HCT116 (cell line): ENCODE results near the gene ASS1. TPM values are rescaled to one million over a fixed set of nuclear protein-coding genes. Genes with fewer than 3 reads are reported as not detected.

Experiments
- ATAC-seq: fragments of 200-7000 bp; cut with Tn5 transposase; 2 replicates; pipeline ENCODE4 v1.9.1; 2020; ENCODE audit warnings: mild to moderate bottlenecking, moderate library complexity
- BruUV-seq: library from RNA; stranded (reverse); fragments of 400-500 nt; replicated peaks from 2 replicates; lab custom pipeline; 2021; lab: Mats Ljungman, UMichigan
- CTCF ChIA-PET: fragments of 300-600 bp; sonication (Branson Sonifier 250); formaldehyde crosslinking; loops from one replicate; lab custom pipeline; 2021; ENCODE audit warnings: antibody characterized with exemption; lab: Charles Lee
- POLR2A ChIA-PET: fragments of 300-600, 350-600 bp; sonication (Branson Sonifier 250); formaldehyde crosslinking; loops from one replicate; lab custom pipeline; 2021; ENCODE audit warnings: antibody characterized with exemption; lab: Charles Lee
- RAD21 ChIA-PET, 2 experiments: fragments of 300-600 bp; sonication (Branson Sonifier 250); formaldehyde crosslinking; loops; one replicate each; lab custom pipeline; 2023; ENCODE audit warnings: low total read pairs in 2 of 2; ENCODE audit not compliant: uncharacterized antibody in 2 of 2, unreplicated experiment in 2 of 2, low non-redundant PET in 1 of 2; lab: Charles Lee
- DNase-seq: peaks from one replicate; pipeline ENCODE4 v3.0.0-alpha.2; 2010; ENCODE audit warnings: low read depth, low spot score
- H2AFZ ChIP-seq: fragments of 200-600 bp; shearing (Covaris generic), sonication (generic); 2 replicates; pipeline ENCODE4 v1.6.1; 2017; ENCODE audit warnings: low read depth, mixed run types, mixed read lengths, antibody characterized with exemption, low read length; ENCODE audit not compliant: poor library complexity, severe bottlenecking
- H3K27ac ChIP-seq: 2 replicates; pipeline ENCODE4 v1.5.1; 2012; ENCODE audit warnings: low read depth, low read length
- H3K27me3 ChIP-seq: fragments of 200-600 bp; sonication (generic); 2 replicates; pipeline ENCODE4 v1.6.1; 2016; ENCODE audit warnings: mixed run types, low read length, mixed read lengths; ENCODE audit not compliant: insufficient read depth
- H3K36me3 ChIP-seq, 2 experiments: fragments of 200-500 bp in 1 of 2; fragments of 200-600 bp in 1 of 2; sonication (Bioruptor generic) in 1 of 2; sonication (generic) in 1 of 2; 2 replicates each; pipeline versions ENCODE4 v1.5.1 to v1.6.1; 2014 to 2016; ENCODE audit warnings: low read length in 2 of 2, inconsistent platforms in 1 of 2, mixed read lengths in 1 of 2, mixed run types in 1 of 2; ENCODE audit not compliant: insufficient read depth in 2 of 2, control insufficient read depth in 1 of 2
- H3K4me1 ChIP-seq, 2 experiments: fragments of 200-600 bp in 1 of 2; sonication (generic) in 1 of 2; 2 replicates each; pipeline versions ENCODE4 v1.5.1 to v1.6.1; 2012 to 2017; ENCODE audit warnings: low read length in 2 of 2, inconsistent platforms in 1 of 2, mild to moderate bottlenecking in 1 of 2, mixed read lengths in 1 of 2, mixed run types in 1 of 2, moderate library complexity in 1 of 2; ENCODE audit not compliant: insufficient read depth in 2 of 2, control insufficient read depth in 1 of 2
- H3K4me2 ChIP-seq: fragments of 200-600 bp; sonication (generic); 2 replicates; pipeline ENCODE4 v1.6.1; 2017; ENCODE audit warnings: mixed run types, low read length, mixed read lengths
- H3K4me3 ChIP-seq, 2 experiments: fragments of 200-600 bp in 1 of 2; sonication (generic) in 1 of 2; replicated peaks in 1 of 2; 2 replicates each; pipeline ENCODE4 v1.5.1; 2011 to 2016; ENCODE audit warnings: low read length in 2 of 2, control low read depth in 1 of 2, low read depth in 1 of 2, mild to moderate bottlenecking in 1 of 2, mixed read lengths in 1 of 2, mixed run types in 1 of 2
- H3K79me2 ChIP-seq: fragments of 200-600 bp; sonication (generic); 2 replicates; pipeline ENCODE4 v1.6.1; 2017; ENCODE audit warnings: mild to moderate bottlenecking, mixed run types, low read length, moderate library complexity, mixed read lengths; ENCODE audit not compliant: insufficient read depth
- H3K9ac ChIP-seq: fragments of 200-600 bp; sonication (generic); 2 replicates; pipeline ENCODE4 v1.6.1; 2016; ENCODE audit warnings: low read length, mixed read lengths
- H3K9me2 ChIP-seq: fragments of 200-600 bp; sonication (generic), shearing (Covaris generic); 2 replicates; pipeline ENCODE4 v1.6.1; 2017; ENCODE audit warnings: mixed run types, mild to moderate bottlenecking, moderate library complexity; ENCODE audit not compliant: insufficient read depth
- H3K9me3 ChIP-seq, 2 experiments: fragments of 200-500 bp in 1 of 2; fragments of 200-600 bp in 1 of 2; sonication (Bioruptor generic) in 1 of 2; sonication (generic) in 1 of 2; 2 replicates each; pipeline ENCODE4 v1.6.1; 2014 to 2017; ENCODE audit warnings: low read length in 2 of 2, mixed read lengths in 2 of 2, inconsistent platforms in 1 of 2, low read depth in 1 of 2, mild to moderate bottlenecking in 1 of 2, mixed run types in 1 of 2, moderate library complexity in 1 of 2; ENCODE audit not compliant: control insufficient read depth in 1 of 2, insufficient read depth in 1 of 2
- H4K20me1 ChIP-seq: fragments of 200-600 bp; sonication (generic), shearing (Covaris generic); 2 replicates; pipeline ENCODE4 v1.6.1; 2017; ENCODE audit warnings: mixed run types, mild to moderate bottlenecking, moderate library complexity; ENCODE audit not compliant: insufficient read depth
- ATF3 ChIP-seq: IDR thresholded peaks from 2 replicates; pipeline ENCODE4 v1.6.1; 2012
- CTCF ChIP-seq, 3 experiments: fragments of 200-600 bp in 1 of 3; sonication (generic) in 1 of 3; IDR thresholded peaks in 2 of 3; conservative IDR thresholded peaks in 1 of 3; 2 replicates each; pipeline ENCODE4 v1.5.1; 2012 to 2017; ENCODE audit warnings: low read depth in 2 of 3, low read length in 2 of 3, antibody characterized with exemption in 1 of 3, borderline replicate concordance in 1 of 3, control low read depth in 1 of 3, mild to moderate bottlenecking in 1 of 3, mixed read lengths in 1 of 3, mixed run types in 1 of 3, moderate library complexity in 1 of 3; ENCODE audit not compliant: insufficient read depth in 1 of 3
- EGR1 ChIP-seq: IDR thresholded peaks from 2 replicates; pipeline ENCODE4 v1.6.1; 2012; ENCODE audit warnings: low read depth
- ELF1 ChIP-seq: IDR thresholded peaks from 2 replicates; pipeline ENCODE4 v1.6.1; 2012; ENCODE audit warnings: low read depth, borderline replicate concordance
- FOSL1 ChIP-seq: IDR thresholded peaks from 2 replicates; pipeline ENCODE4 v1.6.1; 2012; ENCODE audit warnings: low read depth
- JUND ChIP-seq: IDR thresholded peaks from 2 replicates; pipeline ENCODE4 v1.6.1; 2012
- MAX ChIP-seq: IDR thresholded peaks from 2 replicates; pipeline ENCODE4 v1.6.1; 2012
- POLR2A ChIP-seq: IDR thresholded peaks from 2 replicates; pipeline ENCODE4 v1.7.0; 2011; ENCODE audit warnings: borderline replicate concordance; ENCODE audit not compliant: insufficient read depth, insufficient read length; ENCODE audit errors: extremely low read depth
- RAD21 ChIP-seq: IDR thresholded peaks from 2 replicates; pipeline ENCODE4 v1.6.1; 2012; ENCODE audit warnings: low read depth, mild to moderate bottlenecking
- REST ChIP-seq: IDR thresholded peaks from 2 replicates; pipeline ENCODE4 v1.6.1; 2012; ENCODE audit warnings: low read depth
- SP1 ChIP-seq: IDR thresholded peaks from 2 replicates; pipeline ENCODE4 v1.6.1; 2012; ENCODE audit warnings: low read depth
- SRF ChIP-seq: IDR thresholded peaks from 2 replicates; pipeline ENCODE4 v1.6.1; 2012; ENCODE audit warnings: low read depth
- TCF7L2 ChIP-seq: IDR thresholded peaks from 2 replicates; pipeline ENCODE4 v1.7.0; 2011; ENCODE audit warnings: borderline replicate concordance, inconsistent platforms; ENCODE audit not compliant: insufficient read depth, insufficient read length; ENCODE audit errors: extremely low read depth
- YY1 ChIP-seq: IDR thresholded peaks from 2 replicates; pipeline ENCODE4 v1.6.1; 2011; ENCODE audit warnings: low read length, low read depth, moderate library complexity, mild to moderate bottlenecking; ENCODE audit not compliant: insufficient replicate concordance; ENCODE audit errors: extremely low read depth
- ZBTB33 ChIP-seq: IDR thresholded peaks from 2 replicates; pipeline ENCODE4 v1.6.1; 2011; ENCODE audit warnings: mild to moderate bottlenecking, low read length, moderate library complexity; ENCODE audit not compliant: insufficient replicate concordance; ENCODE audit errors: extremely low read depth
- ZFX ChIP-seq: fragments of 450-650 bp; IDR thresholded peaks from 2 replicates; pipeline ENCODE4 v1.6.1; 2017
- ZNF274 ChIP-seq: fragments of 200-500 bp; sonication (Bioruptor generic); IDR thresholded peaks from 2 replicates; pipeline ENCODE4 v1.6.1; 2014; ENCODE audit warnings: mild to moderate bottlenecking, low read depth, low read length, inconsistent platforms
- intact Hi-C: fragments of 100-400 bp; cut with micrococcal nuclease; formaldehyde crosslinking; loops from 2 replicates; pipeline ENCODE4 v1.10.0; 2022
- total RNA-seq: library from RNA; stranded (reverse); gene quantifications from one replicate; pipeline ENCODE4 v1.2.1, GENCODE V29; 2021; ENCODE audit not compliant: unreplicated experiment

The ASS1 gene
- total RNA-seq, 1 experiment from 2014 or later: 92.6 TPM

GRCh38 chr9:130480673-130481072 lies 35.9 kb downstream of the ASS1 start (continued):
- peak; percentile 65 for TF ChIP-seq RAD21
- TF ChIP-seq, all 23 proteins: peak for 3

- no peak for ATAC-seq
Measured at GRCh38 chr9:130482463-130482862, 37.7 kb downstream of the ASS1 start.

More at GRCh38 chr9:130482463-130482862, 37.7 kb downstream of the ASS1 start:
- POLR2A ChIA-PET: no interaction called here
- Histone ChIP-seq H3K4me1 (no peaks in the 10 kb centered on the region), H3K36me3 (no peaks in the 10 kb centered on the region), H3K27me3 (no peaks in the 10 kb centered on the region), H3K9ac (no peak overlapping the region), H3K79me2 (no peaks in the 10 kb centered on the region), H3K27ac (no peak overlapping the region), H3K4me2 (no peak overlapping the region), H2AFZ (no peak overlapping the region), H3K4me3 (no peak overlapping the region), H3K9me2 (no peaks in the 10 kb centered on the region), H3K9me3 (no peaks in the 10 kb centered on the region), H4K20me1 (no peaks in the 10 kb centered on the region)
- intact Hi-C loops: loop anchor here (5.0 kb wide), 1 partner anchor 145 kb away; no protein-coding TSS in a partner anchor
- CTCF ChIA-PET: no interaction called here
- no peak for DNase-seq
- no TSS peak for BruUV-seq
- RAD21 ChIA-PET: interaction anchor here in 1 of 2 experiments (0.6 kb wide), 1 partner anchor 49 kb away, joined by 4 read pairs; no protein-coding TSS in a partner anchor
- TF ChIP-seq ELF1: no peak
- TF ChIP-seq SRF: no peak
- no peak for TF ChIP-seq YY1
- no peak for TF ChIP-seq SP1
- no peak for TF ChIP-seq FOSL1
- TF ChIP-seq TCF7L2: no peak
- TF ChIP-seq CTCF (IDR thresholded peaks at IDR 0.05 in 2 of 3, conservative IDR thresholded peaks at IDR 0.05 in 1 of 3; ENCODE audit: borderline replicate concordance in 1 of 3, insufficient read depth in 1 of 3, low read depth in 2 of 3, low read length in 2 of 3): no peak
- TF ChIP-seq REST: no peak
- no peak for TF ChIP-seq ZNF274
- no peak for TF ChIP-seq ZFX
- TF ChIP-seq ATF3: no peak
- no peak for TF ChIP-seq MAX
- no peak for TF ChIP-seq POLR2A
- no peak for TF ChIP-seq JUND
- no peak for TF ChIP-seq ZBTB33
- no peak for TF ChIP-seq EGR1
